ENCODE data around the gene NEURL1B. TPM values are rescaled to one million over a fixed set of nuclear protein-coding genes. Genes with fewer than 3 reads are reported as not detected.

Gene NEURL1B
- total RNA-seq, 1 experiment from 2014 or later: 0.75 TPM

- in situ Hi-C loops (cut with HindIII; ENCODE audit: low sequenced_read_pairs): no loop called here
- no peak for DNase-seq (ENCODE audit: low spot score)
These were observed 91.3 kb downstream of the NEURL1B start for GRCh38 chr5:172732201-172732865.

DNA sequence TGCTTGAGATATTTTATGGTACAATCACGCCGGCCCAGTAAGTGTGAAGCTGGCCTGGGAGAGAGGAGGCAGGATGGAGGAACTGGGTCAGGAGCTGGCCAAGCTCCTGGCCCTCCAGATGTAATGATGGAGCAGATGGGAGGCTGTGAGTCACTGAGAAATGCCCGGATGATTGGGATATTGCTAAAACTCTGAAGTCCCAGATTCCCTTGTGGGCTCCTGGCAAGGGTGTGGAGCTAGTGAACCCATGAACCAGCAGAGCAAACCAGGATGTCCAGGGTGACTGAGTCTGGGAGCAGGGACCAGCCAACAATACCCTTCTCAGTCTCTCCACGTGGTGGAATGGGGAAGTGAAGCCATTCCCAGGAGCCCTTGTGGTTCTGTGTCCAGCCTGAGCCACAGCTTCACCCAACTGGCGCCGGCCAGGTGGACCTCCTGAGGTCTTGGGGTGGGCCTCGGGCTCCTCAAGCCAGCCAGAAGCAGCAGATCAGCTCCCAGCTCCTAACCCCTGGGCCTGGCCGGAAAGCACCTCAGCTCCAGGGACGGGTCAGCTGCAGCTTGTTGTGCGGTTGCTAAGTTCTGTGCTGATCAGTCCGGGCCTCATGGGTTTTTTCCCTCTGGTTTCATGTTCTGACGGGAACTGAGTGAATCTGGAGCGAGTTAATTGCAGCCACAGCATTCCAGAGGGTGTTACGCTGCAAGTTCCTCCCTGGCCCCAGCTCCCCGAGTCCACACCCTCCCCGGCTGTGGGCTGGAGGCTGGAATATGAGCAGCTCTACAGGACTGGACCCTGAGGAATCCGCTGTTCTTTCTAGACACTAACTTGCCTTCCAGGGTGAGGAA is 92.3 kb downstream of the NEURL1B start:
- DNase-seq (ENCODE audit: low spot score): peak; percentile 46
- in situ Hi-C loops (cut with HindIII; ENCODE audit: low sequenced_read_pairs): no loop called here

DNA sequence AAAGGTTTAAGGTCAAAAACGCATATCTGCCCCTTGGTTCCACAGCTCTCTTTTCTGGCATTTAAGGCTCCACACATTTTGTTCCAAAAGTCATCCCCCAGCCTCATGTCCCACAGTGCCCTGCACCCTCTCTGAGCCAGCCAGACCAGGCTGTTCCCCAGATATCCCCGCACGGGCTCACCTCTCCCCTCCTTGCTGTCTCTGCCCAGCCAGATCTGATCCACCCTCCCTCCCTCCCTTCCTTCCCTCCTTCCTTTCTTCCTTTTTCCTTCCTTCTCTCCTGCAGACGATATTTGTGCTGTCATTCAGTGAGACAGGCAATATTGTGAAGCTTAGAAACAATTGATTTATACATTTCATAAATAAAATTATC is 92.9 kb downstream of the NEURL1B start:
- in situ Hi-C loops (cut with HindIII; ENCODE audit: low sequenced_read_pairs): no loop called here
- no peak for DNase-seq (ENCODE audit: low spot score)

GRCh38 chr5:172735141-172735831 is 94.2 kb downstream of the NEURL1B start:
- DNase-seq (ENCODE audit: low spot score): no peak
- in situ Hi-C loops (cut with HindIII; ENCODE audit: low sequenced_read_pairs): no loop called here

GRCh38 chr5:172736508-172737135 is 95.6 kb downstream of the NEURL1B start:
- in situ Hi-C loops (cut with HindIII; ENCODE audit: low sequenced_read_pairs): no loop called here
- DNase-seq (ENCODE audit: low spot score): no peak

DNA sequence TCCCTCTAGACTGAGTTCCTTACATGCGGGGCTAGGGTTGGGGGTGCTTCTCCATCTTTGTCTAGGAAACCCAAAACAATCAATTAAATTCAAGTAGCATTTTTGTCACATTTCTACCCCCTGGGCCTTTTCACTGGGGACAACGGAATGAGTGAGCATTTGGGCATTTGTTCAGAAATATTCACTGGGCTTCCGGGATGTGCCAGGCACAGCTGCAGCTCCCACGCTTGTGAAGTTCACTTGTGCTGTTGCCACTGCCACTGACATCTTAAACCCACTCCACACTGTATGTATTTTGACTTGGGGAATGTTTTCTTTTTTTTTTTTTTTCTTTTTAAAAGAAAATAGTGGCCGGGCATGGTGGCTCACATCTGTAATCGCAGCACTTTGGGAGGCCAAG is 98.3 kb downstream of the NEURL1B start:
- in situ Hi-C loops (cut with HindIII; ENCODE audit: low sequenced_read_pairs): no loop called here
- DNase-seq (ENCODE audit: low spot score): no peak

- in situ Hi-C loops (cut with HindIII; ENCODE audit: low sequenced_read_pairs): no loop called here
These were observed 99.6 kb downstream of the NEURL1B start for GRCh38 chr5:172740428-172741205.

More at GRCh38 chr5:172740428-172741205, 99.6 kb downstream of the NEURL1B start:
- no peak for DNase-seq (ENCODE audit: low spot score)

Other genes starting within 250 kb of the NEURL1B start
- gene SH3PXD2B, start 186.7 kb upstream of the NEURL1B start, total RNA-seq (2014; rRNA removed; shearing (Covaris generic)): 6.2 and 17.7 TPM in 2 replicates
- 36.6 and 39.1 TPM in 2 replicates for gene DUSP1, start 129.9 kb downstream of the NEURL1B start, total RNA-seq (2014; rRNA removed; shearing (Covaris generic))
- 21.3 and 28.7 TPM in 2 replicates for gene ERGIC1, start 193.0 kb downstream of the NEURL1B start, total RNA-seq (2014; rRNA removed; shearing (Covaris generic))